ENCODE measurements around the gene SPOCK1. TPM values are rescaled to one million over a fixed set of nuclear protein-coding genes. Genes with fewer than 3 reads are reported as not detected.

The SPOCK1 gene
- total RNA-seq, 1 donor from 2014 or later: 28.6 TPM

DNA sequence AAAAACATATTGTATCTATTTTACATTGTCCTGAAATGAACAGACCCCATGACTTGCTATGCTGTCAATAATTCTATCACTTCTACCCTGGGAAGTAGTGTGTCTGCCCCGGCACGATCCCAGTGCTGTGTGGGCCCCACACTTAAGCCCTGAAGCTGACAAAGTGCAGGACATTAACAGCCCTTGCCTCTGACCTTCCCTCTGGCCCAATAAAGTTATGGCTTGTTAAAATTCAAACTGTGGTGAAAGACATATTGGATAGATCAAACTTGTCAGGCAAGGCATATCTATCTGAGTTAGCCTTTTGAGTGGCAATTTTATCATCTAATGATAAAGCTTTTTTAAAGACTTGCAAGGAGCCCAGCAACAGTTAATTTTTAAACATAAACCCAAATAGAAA is 229.2 kb downstream of the SPOCK1 start:
- no peak overlapping the region for H3K4me3 ChIP-seq
- intact Hi-C loops (cut with micrococcal nuclease): no loop called here
- H3K9me3 ChIP-seq (replicated peaks): no peaks in the 10 kb centered on the region
- H3K4me1 ChIP-seq: peaks cover 17% of the 10 kb centered on the region
- H3K27ac ChIP-seq (replicated peaks): no peak overlapping the region
- H3K27me3 ChIP-seq (ENCODE audit: low read depth): no peaks in the 10 kb centered on the region
- H3K36me3 ChIP-seq: no peaks in the 10 kb centered on the region
- no peak for DNase-seq
- TF ChIP-seq, protein P1, sequence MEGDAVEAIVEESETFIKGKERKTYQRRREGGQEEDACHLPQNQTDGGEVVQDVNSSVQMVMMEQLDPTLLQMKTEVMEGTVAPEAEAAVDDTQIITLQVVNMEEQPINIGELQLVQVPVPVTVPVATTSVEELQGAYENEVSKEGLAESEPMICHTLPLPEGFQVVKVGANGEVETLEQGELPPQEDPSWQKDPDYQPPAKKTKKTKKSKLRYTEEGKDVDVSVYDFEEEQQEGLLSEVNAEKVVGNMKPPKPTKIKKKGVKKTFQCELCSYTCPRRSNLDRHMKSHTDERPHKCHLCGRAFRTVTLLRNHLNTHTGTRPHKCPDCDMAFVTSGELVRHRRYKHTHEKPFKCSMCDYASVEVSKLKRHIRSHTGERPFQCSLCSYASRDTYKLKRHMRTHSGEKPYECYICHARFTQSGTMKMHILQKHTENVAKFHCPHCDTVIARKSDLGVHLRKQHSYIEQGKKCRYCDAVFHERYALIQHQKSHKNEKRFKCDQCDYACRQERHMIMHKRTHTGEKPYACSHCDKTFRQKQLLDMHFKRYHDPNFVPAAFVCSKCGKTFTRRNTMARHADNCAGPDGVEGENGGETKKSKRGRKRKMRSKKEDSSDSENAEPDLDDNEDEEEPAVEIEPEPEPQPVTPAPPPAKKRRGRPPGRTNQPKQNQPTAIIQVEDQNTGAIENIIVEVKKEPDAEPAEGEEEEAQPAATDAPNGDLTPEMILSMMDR (IDR thresholded peaks at IDR 0.05; ENCODE audit: borderline replicate concordance): no peak

DNA sequence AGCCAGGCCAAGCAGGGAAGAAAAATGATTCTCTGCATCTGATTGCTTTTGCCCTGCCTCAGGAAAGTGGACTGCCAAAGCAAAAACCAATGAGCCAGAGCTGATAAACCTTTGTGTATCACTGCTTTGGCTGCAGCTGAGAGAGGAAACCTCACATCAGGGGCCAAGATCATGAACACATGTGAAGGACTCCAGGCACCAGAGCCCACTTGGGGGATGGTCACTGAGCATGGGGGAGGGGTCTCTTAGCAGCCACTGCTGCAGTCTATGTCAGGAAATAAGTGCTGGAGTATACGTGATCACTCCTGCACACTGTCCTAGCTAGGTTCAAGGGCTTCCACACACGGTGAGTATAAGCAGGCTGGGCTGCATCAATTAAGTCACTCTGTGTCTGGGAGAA is 229.9 kb downstream of the SPOCK1 start:
- TF ChIP-seq, protein P1 (IDR thresholded peaks at IDR 0.05; ENCODE audit: borderline replicate concordance): no peak
- DNase-seq: no peak
- Histone ChIP-seq H3K9me3 (replicated peaks) (no peaks in the 10 kb centered on the region), H3K36me3 (no peaks in the 10 kb centered on the region), H3K27ac (replicated peaks) (no peak overlapping the region), H3K4me1 (peaks cover 24% of the 10 kb centered on the region), H3K27me3 (ENCODE audit: low read depth) (no peaks in the 10 kb centered on the region), H3K4me3 (no peak overlapping the region)
- intact Hi-C loops (cut with micrococcal nuclease): no loop called here

DNA sequence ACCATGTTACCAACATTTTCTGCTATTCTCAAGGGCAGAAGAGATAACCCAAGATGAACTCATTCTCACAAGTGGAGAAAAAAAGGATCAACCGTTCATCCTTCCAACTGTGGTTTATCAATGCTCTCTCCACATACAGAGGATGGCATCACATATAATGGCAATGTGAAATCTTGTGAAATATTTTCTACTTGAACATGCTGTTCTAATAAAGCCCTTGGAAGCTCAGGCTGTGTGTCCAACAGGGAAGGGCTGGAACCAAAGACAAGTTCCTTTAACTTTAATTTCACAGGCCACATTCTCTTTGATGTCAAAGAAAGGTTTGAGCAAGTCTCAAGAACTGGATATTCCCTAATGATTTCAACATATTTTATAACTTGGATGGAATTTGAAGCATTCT is 230.5 kb downstream of the SPOCK1 start:
- Histone ChIP-seq H3K4me3 (no peak overlapping the region), H3K36me3 (no peaks in the 10 kb centered on the region), H3K27ac (replicated peaks) (no peak overlapping the region), H3K9me3 (replicated peaks) (no peaks in the 10 kb centered on the region), H3K27me3 (ENCODE audit: low read depth) (no peaks in the 10 kb centered on the region), H3K4me1 (peaks cover 29% of the 10 kb centered on the region)
- TF ChIP-seq, protein P1 (IDR thresholded peaks at IDR 0.05; ENCODE audit: borderline replicate concordance): no peak
- DNase-seq: no peak
- intact Hi-C loops (cut with micrococcal nuclease): no loop called here

DNA sequence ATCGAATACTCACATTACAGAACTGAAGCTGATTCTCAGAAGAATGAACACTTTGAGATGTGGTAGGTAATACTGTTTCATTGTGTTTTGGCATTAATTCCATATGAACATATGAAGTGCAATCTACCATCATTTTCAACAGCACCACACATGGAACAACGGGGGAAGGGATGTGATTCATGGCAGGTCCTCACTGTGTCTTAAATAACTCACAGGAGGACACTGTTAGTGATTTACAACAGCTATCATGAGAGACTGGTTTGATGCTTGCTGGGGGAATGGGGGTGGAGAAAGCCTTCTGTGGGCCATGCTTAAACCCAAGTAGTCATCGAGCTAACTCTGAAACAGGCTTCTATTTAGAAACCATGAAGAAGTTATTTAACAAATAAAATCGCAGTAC is 232.9 kb downstream of the SPOCK1 start:
- Histone ChIP-seq H3K36me3 (no peaks in the 10 kb centered on the region), H3K27me3 (ENCODE audit: low read depth) (no peaks in the 10 kb centered on the region), H3K4me1 (peaks cover 32% of the 10 kb centered on the region), H3K27ac (replicated peaks) (no peak overlapping the region), H3K9me3 (replicated peaks) (no peaks in the 10 kb centered on the region), H3K4me3 (no peak overlapping the region)
- no peak for DNase-seq
- intact Hi-C loops (cut with micrococcal nuclease): no loop called here
- TF ChIP-seq, protein P1 (IDR thresholded peaks at IDR 0.05; ENCODE audit: borderline replicate concordance): no peak

DNA sequence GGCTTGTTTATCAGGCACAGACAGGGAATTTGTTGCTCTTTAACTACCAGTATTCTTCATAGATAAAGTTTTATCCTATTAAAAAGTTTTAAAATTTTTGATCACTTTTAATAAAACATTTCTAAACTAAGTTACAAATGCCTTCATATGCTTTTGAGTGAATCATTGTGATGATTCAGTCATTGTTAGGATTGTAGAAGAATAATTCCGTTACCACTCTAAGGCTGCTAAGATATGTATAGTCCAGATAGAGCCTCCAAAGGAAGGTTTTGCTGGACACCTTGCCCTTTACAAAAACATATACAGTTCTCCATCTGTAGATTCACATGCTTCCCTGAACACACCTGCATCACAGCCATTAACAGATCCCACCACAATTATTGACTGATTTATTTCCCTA is 233.7 kb downstream of the SPOCK1 start:
- no peaks in the 10 kb centered on the region for H3K27me3 ChIP-seq (ENCODE audit: low read depth)
- no peaks in the 10 kb centered on the region for H3K36me3 ChIP-seq
- H3K4me1 ChIP-seq: peaks cover 32% of the 10 kb centered on the region
- H3K27ac ChIP-seq (replicated peaks): no peak overlapping the region
- no peak for DNase-seq
- no peak overlapping the region for H3K4me3 ChIP-seq
- H3K9me3 ChIP-seq (replicated peaks): no peaks in the 10 kb centered on the region
- TF ChIP-seq, protein P1 (IDR thresholded peaks at IDR 0.05; ENCODE audit: borderline replicate concordance): no peak
- intact Hi-C loops (cut with micrococcal nuclease): no loop called here

DNA sequence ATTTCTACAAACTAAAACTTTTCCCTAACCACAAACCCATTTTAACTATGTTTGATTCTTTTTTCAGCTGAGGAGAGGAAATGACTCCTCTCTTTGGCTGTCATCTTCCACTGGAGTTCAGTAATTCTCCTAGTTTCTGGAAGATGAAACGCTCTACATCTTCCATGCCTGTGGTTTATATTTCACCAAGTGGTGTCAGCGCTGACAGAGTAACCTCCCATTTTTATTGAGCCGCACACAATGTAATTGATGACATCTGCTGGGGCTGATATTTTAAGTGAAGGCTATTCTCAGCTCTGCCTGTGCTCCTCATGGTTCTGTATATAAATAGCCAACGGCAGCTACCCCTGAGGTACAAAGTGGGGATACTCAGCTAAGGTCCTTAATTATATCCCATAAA is 234.6 kb downstream of the SPOCK1 start:
- H3K36me3 ChIP-seq: no peaks in the 10 kb centered on the region
- TF ChIP-seq, protein P1 (IDR thresholded peaks at IDR 0.05; ENCODE audit: borderline replicate concordance): no peak
- no peak overlapping the region for H3K4me3 ChIP-seq
- peaks cover 25% of the 10 kb centered on the region for H3K4me1 ChIP-seq
- no peak for DNase-seq
- intact Hi-C loops (cut with micrococcal nuclease): no loop called here
- H3K27ac ChIP-seq (replicated peaks): peak overlapping the region; percentile 8
- no peaks in the 10 kb centered on the region for H3K9me3 ChIP-seq (replicated peaks)
- no peaks in the 10 kb centered on the region for H3K27me3 ChIP-seq (ENCODE audit: low read depth)

Data from left ventricle myocardium inferior (tissue), 1 donor.